Esophagus squamous epithelium (tissue), 5 donors: Measurements from ENCODE around the gene TIMM21. TPM values are rescaled to one million over a fixed set of nuclear protein-coding genes. Genes with fewer than 3 reads are reported as not detected.

ENCODE experiments used
- DNase-seq: peaks from one replicate; lab custom pipeline; 2025; lab: John Stamatoyannopoulos, UW
- H3K27ac ChIP-seq, 4 donors: fragments of 200-600 bp; sonication (generic); one replicate each; pipeline ENCODE4 v1.5.1; 2016 to 2019; ENCODE audit warnings: mild to moderate bottlenecking in 1 of 4
- H3K27me3 ChIP-seq, 4 donors: fragments of 200-600 bp; sonication (generic); 1 replicate in 3 of 4; 2 replicates in 1 of 4; pipeline versions ENCODE4 v1.5.1 to v1.6.0; 2017 to 2021; ENCODE audit warnings: antibody characterized with exemption in 1 of 4
- H3K36me3 ChIP-seq, 3 donors: fragments of 200-600 bp; sonication (generic); one replicate each; pipeline ENCODE4 v1.5.1; 2016 to 2019
- H3K4me1 ChIP-seq, 3 donors: fragments of 200-600 bp; sonication (generic); one replicate each; pipeline ENCODE4 v1.5.1; 2017 to 2019
- H3K4me3 ChIP-seq, 4 donors: fragments of 200-600 bp; sonication (generic); 1 replicate in 3 of 4; 2 replicates in 1 of 4; pipeline ENCODE4 v1.5.1; 2016 to 2019; ENCODE audit warnings: mild to moderate bottlenecking in 2 of 4, moderate library complexity in 1 of 4
- H3K9me3 ChIP-seq, 3 donors: fragments of 200-600 bp; sonication (generic); one replicate each; pipeline ENCODE4 v1.5.1; 2016 to 2019
- CTCF ChIP-seq, 6 experiments: fragments of 450-650 bp in 4 of 6; fragments of 200-600 bp in 2 of 6; sonication (generic) in 2 of 6; IDR thresholded peaks; one replicate each; pipeline ENCODE4 v1.5.1; 2016 to 2019; ENCODE audit warnings: antibody characterized with exemption in 6 of 6, mild to moderate bottlenecking in 4 of 6, moderate library complexity in 4 of 6
- POLR2A ChIP-seq, 4 donors: fragments of 450-650 bp; IDR thresholded peaks; one replicate each; pipeline ENCODE4 v1.6.1; 2017; ENCODE audit warnings: antibody characterized with exemption in 4 of 4, mild to moderate bottlenecking in 4 of 4, moderate library complexity in 3 of 4
- WGBS, 2 donors: methylation state at CpG; one replicate each; pipeline ENCODE4 v1.1.5; 2018; 5-methylcytosine and 5-hydroxymethylcytosine counted together
- intact Hi-C: fragments of 100-400 bp; cut with DNase I; formaldehyde crosslinking; loops from one replicate; pipeline ENCODE4 v1.15.0; 2022
- total RNA-seq, 4 donors: library from RNA; depleted of rRNA; stranded (reverse); fragments of >200 nt; gene quantifications; one replicate each; pipeline ENCODE4 v1.1.0, GENCODE V29; 2016
- donor health status: DM: yes; HTN: yes; CAD: no.

Gene TIMM21
- total RNA-seq, 4 donors from 2014 or later = 26.2 to 53.6 (median 31.2) TPM

- TF ChIP-seq CTCF (IDR thresholded peaks at IDR 0.05) (no peak), POLR2A (IDR thresholded peaks at IDR 0.05) (no peak)
- peaks cover 0 to 89% (median 26%) of the 10 kb centered on the region in 3 donors for H3K36me3 ChIP-seq
- H3K27ac ChIP-seq = no peak overlapping the region
- no peak for DNase-seq
- peaks cover 0 to 29% (median 3%) of the 10 kb centered on the region in 3 donors for H3K4me1 ChIP-seq
- 86 to 92% methylated on average over 4 of the region's 4 CpGs for WGBS, 2 donors
- no peak overlapping the region for H3K4me3 ChIP-seq
- H3K27me3 ChIP-seq = no peaks in the 10 kb centered on the region
- H3K9me3 ChIP-seq = no peaks in the 10 kb centered on the region
- intact Hi-C loops = no loop called here
Measured at GRCh38 chr18:74155276-74155675, 7.0 kb downstream of the TIMM21 start.

GRCh38 chr18:74163019-74163660, 14.8 kb downstream of the TIMM21 start:
- TF ChIP-seq POLR2A (IDR thresholded peaks at IDR 0.05) (no peak), CTCF (IDR thresholded peaks at IDR 0.05) (peak in 2 of 6 experiments; percentile 13 to 40)
- Histone ChIP-seq H3K4me1 (peaks cover 0 to 12% (median 0%) of the 10 kb centered on the region in 3 donors), H3K36me3 (peaks cover 0 to 43% (median 9%) of the 10 kb centered on the region in 3 donors), H3K9me3 (no peaks in the 10 kb centered on the region), H3K4me3 (no peak overlapping the region), H3K27me3 (no peaks in the 10 kb centered on the region), H3K27ac (peak overlapping the region in 2 of 4 donors; percentile 35 to 51)
- DNase-seq = no peak
- 33 to 37% methylated on average over 11 of the region's 11 CpGs for WGBS, 2 donors
- intact Hi-C loops = no loop called here

GRCh38 chr18:74166386-74166785, 18.1 kb downstream of the TIMM21 start:
- no peak overlapping the region for H3K27ac ChIP-seq
- H3K4me3 ChIP-seq = no peak overlapping the region
- no peak for DNase-seq
- H3K4me1 ChIP-seq = peaks cover 0 to 12% (median 0%) of the 10 kb centered on the region in 3 donors
- TF ChIP-seq CTCF (IDR thresholded peaks at IDR 0.05) (no peak), POLR2A (IDR thresholded peaks at IDR 0.05) (no peak)
- H3K9me3 ChIP-seq = no peaks in the 10 kb centered on the region
- H3K36me3 ChIP-seq = peaks cover 0 to 11% (median 0%) of the 10 kb centered on the region in 3 donors
- intact Hi-C loops = no loop called here
- 55 to 66% methylated on average over 7 of the region's 7 CpGs for WGBS, 2 donors
- H3K27me3 ChIP-seq = no peaks in the 10 kb centered on the region

- intact Hi-C loops = no loop called here
- Histone ChIP-seq H3K36me3 (no peaks in the 10 kb centered on the region), H3K27ac (no peak overlapping the region), H3K4me1 (no peaks in the 10 kb centered on the region), H3K9me3 (no peaks in the 10 kb centered on the region), H3K4me3 (peak overlapping the region in 1 of 4 donors; percentile 42), H3K27me3 (peaks cover 0 to 17% (median 0%) of the 10 kb centered on the region in 4 donors)
- TF ChIP-seq CTCF (IDR thresholded peaks at IDR 0.05) (no peak), POLR2A (IDR thresholded peaks at IDR 0.05) (no peak)
- DNase-seq = no peak
- WGBS, 2 donors = 58 to 73% methylated on average over 12 of the region's 12 CpGs
Measured at GRCh38 chr18:74171910-74172606, 23.7 kb downstream of the TIMM21 start.
